SU-DHL-6 (cell line): ENCODE measurements around the gene RANGRF.
"Not testable (repeated sequence)": the region's sequence is repeated elsewhere in the genome, so short reads cannot be mapped to it uniquely, and the experiment has no call there.

Experiments used
- H2AFZ ChIP-seq: fragments of 200-600 bp; sonication (generic); 2 replicates; pipeline ENCODE4 v1.6.1; 2014; ENCODE audit warnings: low read depth, mild to moderate bottlenecking, moderate library complexity, mixed read lengths, antibody characterized with exemption, low read length; ENCODE audit not compliant: severe bottlenecking
- H3F3A ChIP-seq: fragments of 200-600 bp; shearing (Covaris generic); 2 replicates; pipeline ENCODE4 v1.6.0; 2016; ENCODE audit warnings: antibody characterized with exemption, mild to moderate bottlenecking; ENCODE audit not compliant: insufficient read depth
- H3K27ac ChIP-seq: fragments of 200-600 bp; sonication (generic); 2 replicates; pipeline ENCODE4 v1.5.1; 2016; ENCODE audit warnings: low read depth, mild to moderate bottlenecking, low read length, moderate library complexity, mixed read lengths
- H3K27me3 ChIP-seq: fragments of 200-600 bp; sonication (generic), shearing (Covaris generic); 2 replicates; pipeline ENCODE4 v1.6.0; 2014; ENCODE audit warnings: mild to moderate bottlenecking, low read length
- H3K36me3 ChIP-seq: fragments of 200-600 bp; sonication (generic); 2 replicates; pipeline ENCODE4 v1.6.1; 2014; ENCODE audit warnings: mild to moderate bottlenecking, low read length, mixed read lengths
- H3K4me2 ChIP-seq: fragments of 300-600, 200-600 bp; shearing (Covaris generic), sonication (generic); 2 replicates; pipeline ENCODE4 v1.6.0; 2014; ENCODE audit warnings: low read length, low read depth, mild to moderate bottlenecking; ENCODE audit not compliant: poor library complexity, severe bottlenecking
- H3K4me3 ChIP-seq: fragments of 200-600 bp; sonication (generic); 2 replicates; pipeline ENCODE4 v1.5.1; 2014; ENCODE audit warnings: antibody characterized with exemption, low read length, mild to moderate bottlenecking, mixed read lengths; ENCODE audit not compliant: insufficient read depth, poor library complexity, severe bottlenecking
- H3K79me2 ChIP-seq: fragments of 200-600 bp; sonication (generic); 2 replicates; pipeline ENCODE4 v1.6.1; 2014; ENCODE audit warnings: mild to moderate bottlenecking, low read length, moderate library complexity; ENCODE audit not compliant: insufficient read depth
- H3K9ac ChIP-seq: fragments of 200-600 bp; sonication (generic); 2 replicates; pipeline ENCODE4 v1.7.0; 2014; ENCODE audit warnings: mild to moderate bottlenecking, low read length
- H3K9me2 ChIP-seq: fragments of 200-600 bp; sonication (generic); replicated peaks from 2 replicates; pipeline ENCODE4 v1.6.1; 2014; ENCODE audit warnings: low read length; ENCODE audit not compliant: insufficient read depth
- H3K9me3 ChIP-seq: fragments of 200-600 bp; sonication (generic); 2 replicates; pipeline ENCODE4 v1.6.1; 2014; ENCODE audit warnings: low read length, mixed read lengths; ENCODE audit not compliant: insufficient read depth
- H4K20me1 ChIP-seq: fragments of 200-600 bp; sonication (generic); 2 replicates; pipeline ENCODE4 v1.6.1; 2014; ENCODE audit warnings: low read depth, mild to moderate bottlenecking, antibody characterized with exemption, low read length, moderate library complexity, mixed read lengths
- CTCF ChIP-seq: fragments of 200-600 bp; sonication (generic); IDR thresholded peaks from one replicate; pipeline ENCODE4 v1.5.1; 2017; ENCODE audit warnings: antibody characterized with exemption, mild to moderate bottlenecking, low read length, moderate library complexity; ENCODE audit not compliant: insufficient read depth, poor library complexity, severe bottlenecking
- EZH2phosphoT487 ChIP-seq: fragments of 200-600 bp; sonication (generic), shearing (Covaris generic); conservative IDR thresholded peaks from 2 replicates; pipeline ENCODE4 v1.6.1; 2018; ENCODE audit warnings: mild to moderate bottlenecking, antibody characterized with exemption, low read length, moderate library complexity, mixed read lengths

The RANGRF gene

GRCh38 chr17:8248751-8249607 lies 39.5 kb upstream of the RANGRF start, which contains the start of gene PFAS:
TSS of gene PFAS (plus strand) at chr17:8249289. CDS start at chr17:8253938, 4,649 bp downstream.
- peaks cover 3% of the 10 kb centered on the region; the same call in 1 of the 2 replicates for H3K36me3 ChIP-seq
- peaks cover 24% of the 10 kb centered on the region for H3F3A ChIP-seq
- peak within 1 kb of the TSS; percentile 87 for H3K4me2 ChIP-seq
- H3K9ac ChIP-seq, result peak within 1 kb of the TSS; percentile 93
- no peak for TF ChIP-seq CTCF
- no peak for TF ChIP-seq EZH2phosphoT487
- no peaks in the 10 kb centered on the region for H3K27me3 ChIP-seq
- no peaks in the 10 kb centered on the region for H4K20me1 ChIP-seq
- H3K4me3 ChIP-seq, result peak within 1 kb of the TSS; percentile 95
- no peaks in the 10 kb centered on the region for H3K9me3 ChIP-seq
- peaks cover 57% of the 10 kb centered on the region for H3K79me2 ChIP-seq
- H3K9me2 ChIP-seq, result no peaks in the 10 kb centered on the region
- peak within 1 kb of the TSS; percentile 96 for H3K27ac ChIP-seq
- H2AFZ ChIP-seq, result peak within 1 kb of the TSS; percentile 52

GRCh38 chr17:8249621-8250500 lies 38.6 kb upstream of the RANGRF start:
- H3K9me2 ChIP-seq, result no peaks in the 10 kb centered on the region
- H3F3A ChIP-seq, result peaks cover 24% of the 10 kb centered on the region
- peak overlapping the region; percentile 95 for H3K4me3 ChIP-seq
- peak overlapping the region; percentile 96 for H3K27ac ChIP-seq
- H3K36me3 ChIP-seq, result peaks cover 3% of the 10 kb centered on the region; the same call in 1 of the 2 replicates
- no peaks in the 10 kb centered on the region for H4K20me1 ChIP-seq
- peak overlapping the region; percentile 87 for H3K4me2 ChIP-seq
- H3K9ac ChIP-seq, result peak overlapping the region; percentile 93
- TF ChIP-seq CTCF (no peak), EZH2phosphoT487 (no peak)
- peaks cover 55% of the 10 kb centered on the region for H3K79me2 ChIP-seq
- H3K9me3 ChIP-seq, result no peaks in the 10 kb centered on the region
- no peaks in the 10 kb centered on the region for H3K27me3 ChIP-seq
- H2AFZ ChIP-seq, result peak overlapping the region; percentile 52

DNA sequence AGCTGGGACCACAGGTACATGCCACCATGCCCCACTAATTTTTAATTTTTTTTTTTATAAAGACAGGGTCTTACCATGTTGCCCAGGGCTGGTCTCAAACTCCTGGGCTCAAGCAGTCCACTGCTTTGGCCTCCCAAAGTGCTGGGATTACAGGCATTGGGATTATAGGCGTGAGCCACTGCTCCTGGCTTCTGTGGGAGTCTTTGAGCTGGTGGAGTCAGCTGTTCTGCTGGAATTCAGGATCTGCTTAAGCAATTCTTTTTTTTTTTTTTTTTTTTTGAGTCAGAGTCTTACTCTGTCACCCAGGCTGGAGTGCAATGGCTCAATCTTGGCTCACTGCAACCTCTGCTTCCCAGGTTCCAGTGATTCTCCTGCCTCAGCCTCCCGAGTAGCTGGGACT lies 37.1 kb upstream of the RANGRF start:
- Histone ChIP-seq H3K79me2 (peaks cover 39% of the 10 kb centered on the region), H3F3A (peaks cover 20% of the 10 kb centered on the region)
- not testable (repeated sequence) for H3K9me2 ChIP-seq, H3K9me3 ChIP-seq, H3K4me3 ChIP-seq, H3K27ac ChIP-seq, H3K9ac ChIP-seq, H3K4me2 ChIP-seq, H3K36me3 ChIP-seq, H3K27me3 ChIP-seq, H2AFZ ChIP-seq, H4K20me1 ChIP-seq
